Esophagus squamous epithelium (tissue), 5 donors: ENCODE results near the gene COASY. TPM values are rescaled to one million over a fixed set of nuclear protein-coding genes. Genes with fewer than 3 reads are reported as not detected.
"Not testable (repeated sequence)": the region's sequence is repeated elsewhere in the genome, so short reads cannot be mapped to it uniquely, and the experiment has no call there.

Experiments used
- DNase-seq: peaks from one replicate; lab custom pipeline; 2025; lab: John Stamatoyannopoulos, UW
- H3K27ac ChIP-seq, 4 donors: fragments of 200-600 bp; sonication (generic); one replicate each; pipeline ENCODE4 v1.5.1; 2016 to 2019; ENCODE audit warnings: mild to moderate bottlenecking in 1 of 4
- H3K27me3 ChIP-seq, 4 donors: fragments of 200-600 bp; sonication (generic); 1 replicate in 3 of 4; 2 replicates in 1 of 4; pipeline versions ENCODE4 v1.5.1 to v1.6.0; 2017 to 2021; ENCODE audit warnings: antibody characterized with exemption in 1 of 4
- H3K36me3 ChIP-seq, 3 donors: fragments of 200-600 bp; sonication (generic); one replicate each; pipeline ENCODE4 v1.5.1; 2016 to 2019
- H3K4me1 ChIP-seq, 3 donors: fragments of 200-600 bp; sonication (generic); one replicate each; pipeline ENCODE4 v1.5.1; 2017 to 2019
- H3K4me3 ChIP-seq, 4 donors: fragments of 200-600 bp; sonication (generic); 1 replicate in 3 of 4; 2 replicates in 1 of 4; pipeline ENCODE4 v1.5.1; 2016 to 2019; ENCODE audit warnings: mild to moderate bottlenecking in 2 of 4, moderate library complexity in 1 of 4
- H3K9me3 ChIP-seq, 3 donors: fragments of 200-600 bp; sonication (generic); one replicate each; pipeline ENCODE4 v1.5.1; 2016 to 2019
- POLR2A ChIP-seq, 4 donors: fragments of 450-650 bp; IDR thresholded peaks; one replicate each; pipeline ENCODE4 v1.6.1; 2017; ENCODE audit warnings: antibody characterized with exemption in 4 of 4, mild to moderate bottlenecking in 4 of 4, moderate library complexity in 3 of 4
- WGBS, 2 donors: methylation state at CpG; one replicate each; pipeline ENCODE4 v1.1.5; 2018; 5-methylcytosine and 5-hydroxymethylcytosine counted together
- intact Hi-C: fragments of 100-400 bp; cut with DNase I; formaldehyde crosslinking; loops from one replicate; pipeline ENCODE4 v1.15.0; 2022
- total RNA-seq, 4 donors: library from RNA; depleted of rRNA; stranded (reverse); fragments of >200 nt; gene quantifications; one replicate each; pipeline ENCODE4 v1.1.0, GENCODE V29; 2016
- TF ChIP-seq, protein P1 (sequence below), 6 experiments: fragments of 450-650 bp in 4 of 6; fragments of 200-600 bp in 2 of 6; sonication (generic) in 2 of 6; IDR thresholded peaks; one replicate each; pipeline ENCODE4 v1.5.1; 2016 to 2019; ENCODE audit warnings: antibody characterized with exemption in 6 of 6, mild to moderate bottlenecking in 4 of 6, moderate library complexity in 4 of 6
- donor health status: DM: yes; HTN: yes; CAD: no.

The COASY gene
- total RNA-seq, 4 donors from 2014 or later: 34.1 to 52.2 (median 46.5) TPM

DNA sequence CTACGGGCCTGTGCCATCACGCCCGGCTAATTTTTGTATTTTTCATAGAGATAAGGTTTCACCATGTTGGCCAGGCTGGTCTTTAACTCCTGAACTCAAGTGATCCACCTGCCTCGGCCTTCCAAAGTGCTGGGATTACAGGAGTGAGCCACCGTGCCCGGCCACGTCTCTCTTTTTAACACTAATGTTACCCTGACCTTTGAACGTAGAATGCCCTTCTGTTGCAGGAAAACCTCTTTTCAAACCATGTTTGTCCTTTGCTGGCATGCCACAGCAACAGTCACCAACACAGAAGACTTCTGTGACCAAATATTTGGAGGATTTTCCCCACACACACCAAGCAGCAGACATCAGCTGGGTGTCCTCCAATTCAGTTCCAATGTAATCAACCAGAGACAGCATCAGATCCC lies 17.1 kb upstream of the COASY start:
- 66 to 80% methylated on average over 8 of the region's 8 CpGs for WGBS, 2 donors
- DNase-seq: no peak
- no peaks in the 10 kb centered on the region for H3K9me3 ChIP-seq
- no peaks in the 10 kb centered on the region for H3K27me3 ChIP-seq
- peaks cover 12 to 38% (median 25%) of the 10 kb centered on the region in 3 donors for H3K4me1 ChIP-seq
- no peak for TF ChIP-seq POLR2A (IDR thresholded peaks at IDR 0.05)
- TF ChIP-seq, protein P1, sequence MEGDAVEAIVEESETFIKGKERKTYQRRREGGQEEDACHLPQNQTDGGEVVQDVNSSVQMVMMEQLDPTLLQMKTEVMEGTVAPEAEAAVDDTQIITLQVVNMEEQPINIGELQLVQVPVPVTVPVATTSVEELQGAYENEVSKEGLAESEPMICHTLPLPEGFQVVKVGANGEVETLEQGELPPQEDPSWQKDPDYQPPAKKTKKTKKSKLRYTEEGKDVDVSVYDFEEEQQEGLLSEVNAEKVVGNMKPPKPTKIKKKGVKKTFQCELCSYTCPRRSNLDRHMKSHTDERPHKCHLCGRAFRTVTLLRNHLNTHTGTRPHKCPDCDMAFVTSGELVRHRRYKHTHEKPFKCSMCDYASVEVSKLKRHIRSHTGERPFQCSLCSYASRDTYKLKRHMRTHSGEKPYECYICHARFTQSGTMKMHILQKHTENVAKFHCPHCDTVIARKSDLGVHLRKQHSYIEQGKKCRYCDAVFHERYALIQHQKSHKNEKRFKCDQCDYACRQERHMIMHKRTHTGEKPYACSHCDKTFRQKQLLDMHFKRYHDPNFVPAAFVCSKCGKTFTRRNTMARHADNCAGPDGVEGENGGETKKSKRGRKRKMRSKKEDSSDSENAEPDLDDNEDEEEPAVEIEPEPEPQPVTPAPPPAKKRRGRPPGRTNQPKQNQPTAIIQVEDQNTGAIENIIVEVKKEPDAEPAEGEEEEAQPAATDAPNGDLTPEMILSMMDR (IDR thresholded peaks at IDR 0.05): no peak
- no peak overlapping the region for H3K27ac ChIP-seq
- H3K4me3 ChIP-seq: no peak overlapping the region
- H3K36me3 ChIP-seq: peaks cover 0 to 49% (median 18%) of the 10 kb centered on the region in 3 donors
- intact Hi-C loops: no loop called here

DNA sequence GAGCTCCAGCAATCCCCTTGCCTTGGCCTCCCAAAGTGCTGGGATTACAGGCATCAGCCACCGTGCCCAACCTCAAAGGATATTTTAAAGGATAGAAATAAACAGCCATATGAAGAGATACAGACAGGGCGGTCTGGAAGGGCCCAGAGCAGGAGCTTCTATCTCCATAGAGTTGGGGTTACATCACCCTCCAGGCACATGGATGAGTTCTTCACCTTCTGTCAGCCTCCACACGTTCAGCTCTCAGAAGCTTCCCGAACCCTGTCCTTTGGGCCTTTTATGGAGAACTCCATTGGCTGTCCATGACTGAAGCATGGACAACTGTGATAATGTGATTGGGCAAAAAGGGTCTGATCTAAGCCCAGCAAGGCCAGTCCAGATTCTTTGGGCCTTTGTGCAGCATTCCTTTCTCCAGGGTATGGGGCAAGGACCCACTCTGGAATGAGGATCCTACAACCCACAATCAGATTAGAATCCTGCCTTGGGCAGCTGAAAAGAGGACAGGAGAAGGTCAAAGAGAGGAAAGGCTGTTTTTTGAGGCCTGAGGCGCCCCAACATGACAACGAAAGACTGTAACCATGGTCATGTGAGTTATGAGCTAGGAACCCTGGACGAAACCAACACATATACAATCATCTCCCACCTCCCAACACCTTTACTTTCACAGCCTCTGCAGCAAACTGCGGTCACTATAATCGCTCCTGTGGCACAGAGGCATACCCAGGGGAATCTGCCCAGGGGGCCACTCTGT lies 16.0 kb upstream of the COASY start:
- peaks cover 0 to 38% (median 18%) of the 10 kb centered on the region in 3 donors for H3K36me3 ChIP-seq
- H3K27ac ChIP-seq, intact Hi-C loops, H3K27me3 ChIP-seq, H3K9me3 ChIP-seq, H3K4me3 ChIP-seq, DNase-seq: not testable (repeated sequence)
- 88 to 91% methylated on average over 7 to 9 of the region's 9 CpGs for WGBS, 2 donors
- H3K4me1 ChIP-seq: peaks cover 12 to 36% (median 25%) of the 10 kb centered on the region in 3 donors

DNA sequence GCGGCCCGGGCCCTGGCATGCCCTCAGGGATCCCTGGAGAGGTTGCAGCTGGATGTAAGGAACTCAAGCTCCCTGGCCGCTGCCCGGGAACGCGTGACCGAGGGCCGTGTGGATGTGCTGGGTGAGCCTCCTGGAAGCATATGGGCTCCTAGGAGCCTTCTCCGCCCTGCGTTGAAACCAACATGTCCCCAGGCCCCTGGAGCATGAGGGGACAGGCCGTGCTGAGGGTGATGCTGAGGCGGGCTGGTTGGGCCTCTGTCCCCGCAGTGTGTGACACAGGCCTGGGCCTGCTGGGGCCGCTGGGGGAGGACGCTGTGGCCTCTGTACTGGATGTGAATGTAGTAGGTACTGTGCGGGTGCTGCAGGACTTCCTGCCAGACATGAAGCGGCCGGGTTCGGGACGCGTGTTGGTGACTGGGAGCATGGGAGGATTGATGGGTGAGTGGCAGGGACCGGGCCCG lies 14.9 kb upstream of the COASY start:
- WGBS, 2 donors: 39% methylated on average over 10 of the region's 23 CpGs; no CpG with 5 or more reads in 1 of the 2 donors
- no peaks in the 10 kb centered on the region for H3K27me3 ChIP-seq
- peaks cover 0 to 34% (median 16%) of the 10 kb centered on the region in 3 donors for H3K36me3 ChIP-seq
- intact Hi-C loops: no loop called here
- H3K4me3 ChIP-seq: no peak overlapping the region
- TF ChIP-seq POLR2A (IDR thresholded peaks at IDR 0.05): no peak
- TF ChIP-seq, protein P1 (IDR thresholded peaks at IDR 0.05): no peak
- peaks cover 12 to 29% (median 25%) of the 10 kb centered on the region in 3 donors for H3K4me1 ChIP-seq
- no peaks in the 10 kb centered on the region for H3K9me3 ChIP-seq
- DNase-seq: no peak
- H3K27ac ChIP-seq: no peak overlapping the region

DNA sequence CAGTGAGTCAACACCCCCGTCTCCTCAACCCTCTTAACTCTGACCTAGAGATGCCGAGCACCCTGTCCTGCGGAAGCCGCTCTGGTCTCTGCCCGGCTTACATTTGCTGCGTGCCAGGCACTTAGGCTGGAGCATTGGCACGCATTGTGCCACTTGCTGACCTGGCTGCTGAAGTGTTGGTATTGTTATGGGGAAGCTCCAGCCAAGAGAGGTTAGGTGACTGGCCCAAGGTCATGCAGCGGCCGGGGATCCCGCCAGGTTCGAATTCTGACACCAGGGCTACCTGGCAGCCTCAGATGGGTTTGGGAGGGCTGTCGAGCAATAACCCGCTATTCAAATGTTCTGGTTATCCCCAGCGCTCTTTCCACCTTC lies 14.3 kb upstream of the COASY start:
- no peak for DNase-seq
- Histone ChIP-seq H3K27me3 (no peaks in the 10 kb centered on the region), H3K27ac (no peak overlapping the region), H3K4me3 (peak overlapping the region in 2 of 4 donors; percentile 37 to 65), H3K4me1 (peaks cover 12 to 33% (median 25%) of the 10 kb centered on the region in 3 donors), H3K9me3 (no peaks in the 10 kb centered on the region), H3K36me3 (peaks cover 0 to 28% (median 12%) of the 10 kb centered on the region in 3 donors)
- WGBS, 2 donors: 77% methylated on average over 7 of the region's 14 CpGs; no CpG with 5 or more reads in 1 of the 2 donors
- TF ChIP-seq POLR2A (IDR thresholded peaks at IDR 0.05): no peak
- intact Hi-C loops: no loop called here

DNA sequence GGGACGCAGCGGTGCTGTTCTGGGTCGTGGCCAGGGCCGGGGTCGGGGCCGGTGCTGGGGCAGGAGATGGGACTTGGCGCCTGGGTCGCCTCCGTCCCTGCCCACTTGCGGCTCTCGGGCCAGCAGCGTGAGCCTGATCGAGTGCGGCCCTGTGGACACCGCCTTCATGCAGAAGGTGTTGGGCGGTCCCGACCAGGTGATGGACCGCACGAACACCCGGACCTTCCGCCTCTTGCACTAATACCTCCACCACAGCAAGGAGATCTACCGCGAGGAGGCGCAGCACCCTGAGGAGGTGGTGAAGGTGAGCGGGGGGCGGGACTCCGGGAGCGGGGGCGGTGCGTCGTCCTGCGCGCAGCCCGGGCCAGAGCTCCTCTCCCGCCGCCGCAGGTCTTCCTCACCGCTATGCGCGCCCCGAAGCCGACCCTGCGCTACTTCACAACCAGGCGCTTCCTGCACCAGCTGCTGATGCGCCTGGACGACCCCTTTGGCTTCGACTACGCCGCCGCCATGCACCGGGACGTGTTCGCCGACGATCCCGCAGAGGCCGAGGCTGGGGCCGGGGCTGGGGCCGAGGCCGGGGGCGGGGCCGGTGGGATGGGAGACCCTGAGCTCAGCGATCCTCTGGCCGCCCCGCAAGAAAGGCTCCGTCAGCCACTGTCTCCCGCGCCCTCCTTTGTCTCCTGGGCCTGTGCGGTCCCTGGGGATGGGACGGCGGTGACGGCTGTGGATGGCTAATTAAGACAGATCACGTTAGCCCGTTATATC lies 13.7 kb upstream of the COASY start:
- Histone ChIP-seq H3K27me3 (no peaks in the 10 kb centered on the region), H3K36me3 (peaks cover 0 to 22% (median 6%) of the 10 kb centered on the region in 3 donors), H3K27ac (no peak overlapping the region), H3K9me3 (no peaks in the 10 kb centered on the region), H3K4me1 (peaks cover 14 to 38% (median 31%) of the 10 kb centered on the region in 3 donors), H3K4me3 (peak overlapping the region; percentile 28 to 65 (median 42))
- intact Hi-C loops: no loop called here
- WGBS, 2 donors: 32% methylated on average over 8 of the region's 74 CpGs; no CpG with 5 or more reads in 1 of the 2 donors
- DNase-seq: no peak
- TF ChIP-seq, protein P1 (IDR thresholded peaks at IDR 0.05): peak in 5 of 6 experiments; percentile 36 to 73 (median 54)
- no peak for TF ChIP-seq POLR2A (IDR thresholded peaks at IDR 0.05)
